ENCODE measurements around the gene CNTNAP5.

- TF ChIP-seq CTCF (conservative IDR thresholded peaks at IDR 0.05 in 1 of 2, IDR thresholded peaks at IDR 0.05 in 1 of 2; ENCODE audit: extremely low read depth in 1 of 2, insufficient read depth in 1 of 2, low read depth in 1 of 2, low read length in 2 of 2) = no peak
- TF ChIP-seq EZH2 (IDR thresholded peaks at IDR 0.05; ENCODE audit: borderline replicate concordance, low read length) = no peak
Observed at GRCh38 chr2:124032799-124033198, 7.7 kb downstream of the CNTNAP5 start.

Data from mammary epithelial cell (primary cell).